PFSK-1 (cell line): ENCODE data around the gene ALOX12B.

ENCODE experiments used
- POLR2AphosphoS5 ChIP-seq: IDR thresholded peaks from 2 replicates; pipeline ENCODE4 v1.6.1; 2012; ENCODE audit warnings: low read depth, mild to moderate bottlenecking, control low read depth, low read length, moderate library complexity
- TAF1 ChIP-seq: IDR thresholded peaks from 2 replicates; pipeline ENCODE4 v1.6.1; 2012; ENCODE audit warnings: low read length, control low read depth, borderline replicate concordance; ENCODE audit not compliant: insufficient read depth

DNA sequence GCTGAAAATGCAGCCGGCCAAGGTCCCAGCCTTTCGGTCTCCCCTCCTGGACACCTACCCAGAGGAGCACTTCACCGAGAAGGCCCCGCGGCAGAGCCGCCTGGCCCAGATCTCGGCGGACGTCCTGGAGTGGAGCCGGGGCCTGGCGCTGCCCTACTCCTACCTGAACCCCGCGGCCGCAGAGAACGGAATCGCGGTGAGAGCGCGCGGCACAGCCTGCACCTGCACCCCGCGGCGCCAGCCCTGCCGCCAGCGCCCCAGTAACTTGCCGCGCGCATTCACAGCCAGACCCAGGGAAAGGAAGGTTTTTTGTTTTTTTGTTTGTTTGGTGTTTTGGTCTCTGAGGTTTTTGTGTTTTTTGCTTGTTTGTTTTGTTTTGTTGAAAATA lies 15.2 kb downstream of the ALOX12B start:
- TF ChIP-seq POLR2AphosphoS5 = no peak
- no peak for TF ChIP-seq TAF1
